DND-41 (cell line): ENCODE measurements around the gene DST.

Experiments
- ATAC-seq: fragments of 200-7000 bp; cut with Tn5 transposase; 3 replicates; pipeline ENCODE4 v1.9.1; 2021; ENCODE audit warnings: low read depth; ENCODE audit not compliant: insufficient read depth
- DNase-seq: peaks from one replicate; pipeline ENCODE4 v3.0.0-alpha.2; 2020
- H2AFZ ChIP-seq: 2 replicates; pipeline ENCODE4 v1.6.0; 2012; ENCODE audit warnings: low read depth, low read length
- H3K27ac ChIP-seq: 2 replicates; pipeline ENCODE4 v1.5.1; 2012; ENCODE audit warnings: low read length, inconsistent platforms
- H3K27me3 ChIP-seq: fragments of 200-600 bp; sonication (generic); 2 replicates; pipeline ENCODE4 v1.6.0; 2012; ENCODE audit warnings: low read length, mild to moderate bottlenecking, inconsistent platforms; ENCODE audit not compliant: insufficient read depth, poor library complexity
- H3K36me3 ChIP-seq: 2 replicates; pipeline ENCODE4 v1.5.1; 2012; ENCODE audit warnings: low read length, inconsistent platforms; ENCODE audit not compliant: insufficient read depth
- H3K4me1 ChIP-seq: 2 replicates; pipeline ENCODE4 v1.5.1; 2012; ENCODE audit warnings: mild to moderate bottlenecking, low read length; ENCODE audit not compliant: insufficient read depth
- H3K4me2 ChIP-seq: 2 replicates; pipeline ENCODE4 v1.6.0; 2012; ENCODE audit warnings: mild to moderate bottlenecking, moderate library complexity, low read length, inconsistent platforms; ENCODE audit not compliant: insufficient read depth
- H3K4me3 ChIP-seq, 2 experiments: fragments of 200-600 bp in 1 of 2; shearing (Covaris generic) in 1 of 2; 2 replicates each; pipeline ENCODE4 v1.5.1; 2012 to 2016; ENCODE audit warnings: inconsistent platforms in 2 of 2, low read length in 2 of 2, mild to moderate bottlenecking in 2 of 2, low read depth in 1 of 2, moderate library complexity in 1 of 2
- H3K79me2 ChIP-seq: 2 replicates; pipeline ENCODE4 v1.6.0; 2012; ENCODE audit warnings: low read length, inconsistent platforms; ENCODE audit not compliant: insufficient read depth
- H3K9ac ChIP-seq: 2 replicates; pipeline ENCODE4 v1.6.0; 2012; ENCODE audit warnings: low read depth, mild to moderate bottlenecking, inconsistent platforms, low read length, moderate library complexity
- H3K9me3 ChIP-seq: 2 replicates; pipeline ENCODE4 v1.5.1; 2012; ENCODE audit warnings: low read length, moderate library complexity, mild to moderate bottlenecking, inconsistent platforms; ENCODE audit not compliant: insufficient read depth, severe bottlenecking
- H4K20me1 ChIP-seq: 2 replicates; pipeline ENCODE4 v1.6.0; 2012; ENCODE audit warnings: low read length; ENCODE audit not compliant: insufficient read depth
- CTCF ChIP-seq: IDR thresholded peaks from 2 replicates; pipeline ENCODE4 v1.5.1; 2012; ENCODE audit warnings: borderline replicate concordance, low read length, moderate library complexity, mild to moderate bottlenecking; ENCODE audit not compliant: poor library complexity, severe bottlenecking; ENCODE audit errors: extremely low read depth
- EZH2 ChIP-seq: IDR thresholded peaks from 3 replicates; pipeline ENCODE4 v1.6.1; 2012; ENCODE audit warnings: borderline replicate concordance, low read depth, mild to moderate bottlenecking, moderate library complexity, low read length, inconsistent platforms; ENCODE audit not compliant: severe bottlenecking

The DST gene

GRCh38 chr6:56642366-56643261 is at the start of gene DST:
Gene DST, minus strand, starts transcription at chr6:56642889.
- DNase-seq = no peak
- no peaks in the 10 kb centered on the region for H3K79me2 ChIP-seq
- H3K9me3 ChIP-seq = no peaks in the 10 kb centered on the region
- H3K9ac ChIP-seq = no peak within 1 kb of the TSS
- no peak for ATAC-seq
- TF ChIP-seq EZH2 (no peak), CTCF (no peak)
- no peak within 1 kb of the TSS for H2AFZ ChIP-seq
- no peaks in the 10 kb centered on the region for H3K4me1 ChIP-seq
- H3K36me3 ChIP-seq = no peaks in the 10 kb centered on the region
- peaks cover 5% of the 10 kb centered on the region for H3K27me3 ChIP-seq
- H3K4me3 ChIP-seq = no peak within 1 kb of the TSS
- no peaks in the 10 kb centered on the region for H4K20me1 ChIP-seq
- H3K27ac ChIP-seq = no peak within 1 kb of the TSS
- H3K4me2 ChIP-seq = no peak within 1 kb of the TSS

GRCh38 chr6:56691814-56692213 is 49.1 kb upstream of the DST start:
- no peak overlapping the region for H3K9ac ChIP-seq
- no peaks in the 10 kb centered on the region for H3K4me1 ChIP-seq
- ATAC-seq (no peak), DNase-seq (no peak)
- no peaks in the 10 kb centered on the region for H3K27me3 ChIP-seq
- no peaks in the 10 kb centered on the region for H3K79me2 ChIP-seq
- H4K20me1 ChIP-seq = no peaks in the 10 kb centered on the region
- TF ChIP-seq EZH2 (no peak), CTCF (no peak)
- no peak overlapping the region for H3K4me2 ChIP-seq
- no peaks in the 10 kb centered on the region for H3K9me3 ChIP-seq
- H3K36me3 ChIP-seq = no peaks in the 10 kb centered on the region
- H3K4me3 ChIP-seq = no peak overlapping the region
- H2AFZ ChIP-seq = no peak overlapping the region
- H3K27ac ChIP-seq = no peak overlapping the region

GRCh38 chr6:56691286-56691595 is 48.6 kb upstream of the DST start:
- no peak for TF ChIP-seq EZH2
- TF ChIP-seq CTCF = no peak
- no peak for ATAC-seq
- no peak overlapping the region for H3K4me3 ChIP-seq
- no peak for DNase-seq
- no peaks in the 10 kb centered on the region for H3K79me2 ChIP-seq
- no peak overlapping the region for H3K27ac ChIP-seq
- no peaks in the 10 kb centered on the region for H3K4me1 ChIP-seq
- H3K9me3 ChIP-seq = no peaks in the 10 kb centered on the region
- no peaks in the 10 kb centered on the region for H3K27me3 ChIP-seq
- no peaks in the 10 kb centered on the region for H3K36me3 ChIP-seq
- H3K4me2 ChIP-seq = no peak overlapping the region
- no peak overlapping the region for H2AFZ ChIP-seq
- H4K20me1 ChIP-seq = no peaks in the 10 kb centered on the region
- no peak overlapping the region for H3K9ac ChIP-seq
